Spleen (tissue), 11 donors: ENCODE data around the gene SENP7. TPM values are rescaled to one million over a fixed set of nuclear protein-coding genes. Genes with fewer than 3 reads are reported as not detected.

Source experiments
- DNase-seq: peaks from one replicate; pipeline ENCODE4 v3.0.0-alpha.2; 2020
- H3K27ac ChIP-seq, 8 donors: fragments of 200-600 bp; sonication (generic) in 7 of 8; 1 replicate in 4 of 8; 2 replicates in 4 of 8; pipeline versions ENCODE4 v1.5.0 to v1.8.0; 2016 to 2021; ENCODE audit warnings: inconsistent platforms in 4 of 8, mild to moderate bottlenecking in 4 of 8, moderate library complexity in 1 of 8
- H3K27me3 ChIP-seq, 7 donors: fragments of 200-600 bp; sonication (generic) in 6 of 7; replicated peaks in 1 of 7; 1 replicate in 4 of 7; 2 replicates in 3 of 7; pipeline versions ENCODE4 v1.5.0 to v1.8.0; 2016 to 2021; ENCODE audit warnings: inconsistent platforms in 3 of 7, mild to moderate bottlenecking in 1 of 7
- H3K36me3 ChIP-seq, 6 donors: fragments of 200-600 bp; sonication (generic) in 5 of 6; 1 replicate in 4 of 6; 2 replicates in 2 of 6; pipeline versions ENCODE4 v1.5.0 to v1.8.0; 2016 to 2021; ENCODE audit warnings: inconsistent platforms in 2 of 6
- H3K4me1 ChIP-seq, 6 donors: fragments of 200-600 bp; sonication (generic) in 5 of 6; 1 replicate in 3 of 6; 2 replicates in 3 of 6; pipeline versions ENCODE4 v1.5.0 to v1.8.0; 2016 to 2021; ENCODE audit warnings: inconsistent platforms in 3 of 6
- H3K4me3 ChIP-seq, 8 donors: fragments of 200-600 bp; sonication (generic) in 7 of 8; 1 replicate in 4 of 8; 2 replicates in 4 of 8; pipeline versions ENCODE4 v1.5.0 to v1.8.0; 2016 to 2021; ENCODE audit warnings: inconsistent platforms in 4 of 8, mild to moderate bottlenecking in 4 of 8, moderate library complexity in 2 of 8
- H3K9me3 ChIP-seq, 8 donors: fragments of 200-600 bp; sonication (generic) in 7 of 8; 1 replicate in 4 of 8; 2 replicates in 4 of 8; pipeline versions ENCODE4 v1.5.0 to v1.8.0; 2016 to 2021; ENCODE audit warnings: inconsistent platforms in 4 of 8
- POLR2A ChIP-seq, 3 donors: fragments of 450-650 bp; IDR thresholded peaks; one replicate each; pipeline ENCODE4 v1.5.1; 2017; ENCODE audit warnings: antibody characterized with exemption in 3 of 3, mild to moderate bottlenecking in 1 of 3
- POLR2AphosphoS5 ChIP-seq, 3 donors: sonication (generic); formaldehyde crosslinking; IDR thresholded peaks; one replicate each; pipeline ENCODE4 v1.5.1; 2017; ENCODE audit warnings: antibody characterized with exemption in 3 of 3
- WGBS, 5 donors: extraction: QIAGEN DNeasy Blood & Tissue Kit in 3 of 5; methylation state at CpG; one replicate each; pipeline versions ENCODE4 v1.1.5 to v1.1.7; 2013 to 2018; 5-methylcytosine and 5-hydroxymethylcytosine counted together
- intact Hi-C: fragments of 100-400 bp; cut with DNase I; formaldehyde crosslinking; loops from one replicate; pipeline ENCODE4 v1.15.0; 2023; ENCODE audit warnings: low total_unique reads
- polyA plus RNA-seq, 3 donors: library from polyadenylated mRNA; stranded (reverse); fragments of 200-250 nt; gene quantifications; one replicate each; pipeline ENCODE4 v1.2.1, GENCODE V29; 2013
- total RNA-seq, 7 donors: library from RNA; depleted of rRNA in 3 of 7; stranded (reverse); fragments of >200 nt in 3 of 7; fragmentation: NEBNext Ultra II Directional in 4 of 7; extraction: Animal tissue kit (Norgen Biotek cat#: 25700) in 4 of 7; gene quantifications; one replicate each; pipeline versions ENCODE4 v1.1.0 to v1.2.1, GENCODE V29; 2016 to 2021
- TF ChIP-seq, protein P1 (sequence below), 11 experiments: fragments of 200-600 bp in 7 of 11; fragments of 450-650 bp in 4 of 11; sonication (generic) in 4 of 11; IDR thresholded peaks in 8 of 11; conservative IDR thresholded peaks in 3 of 11; 1 replicate in 7 of 11; 2 replicates in 4 of 11; pipeline versions ENCODE4 v1.4.0 to v1.8.0; 2016 to 2021; ENCODE audit warnings: antibody characterized with exemption in 11 of 11, inconsistent platforms in 4 of 11, mild to moderate bottlenecking in 1 of 11
- donor health status: healthy with polysubstance abuse.
- donor health status: DM: no; HTN: no; CAD: no; lungs with moderate emphysema.
- donor health status: DM: no; HTN: no; CAD: no.
- donor health status: Bipolar disorder and iron deficiency.
- donor health status: healthy.
- donor health status: DM: no; HTN: no; CAD: no.
- donor health status: DM: yes; HTN: yes; CAD: no.

SENP7 gene
- total and polyA plus RNA-seq, 10 donors, result 11.2 to 46.9 (median 33.4) TPM

GRCh38 chr3:101536266-101536665, 23.3 kb upstream of the SENP7 start:
- intact Hi-C loops, result no loop called here
- Histone ChIP-seq H3K36me3 (no peaks in the 10 kb centered on the region), H3K27ac (no peak overlapping the region), H3K4me1 (no peaks in the 10 kb centered on the region), H3K9me3 (no peaks in the 10 kb centered on the region), H3K27me3 (no peaks in the 10 kb centered on the region), H3K4me3 (no peak overlapping the region)
- DNase-seq, result no peak
- TF ChIP-seq POLR2A (IDR thresholded peaks at IDR 0.05), result no peak
- TF ChIP-seq, protein P1, sequence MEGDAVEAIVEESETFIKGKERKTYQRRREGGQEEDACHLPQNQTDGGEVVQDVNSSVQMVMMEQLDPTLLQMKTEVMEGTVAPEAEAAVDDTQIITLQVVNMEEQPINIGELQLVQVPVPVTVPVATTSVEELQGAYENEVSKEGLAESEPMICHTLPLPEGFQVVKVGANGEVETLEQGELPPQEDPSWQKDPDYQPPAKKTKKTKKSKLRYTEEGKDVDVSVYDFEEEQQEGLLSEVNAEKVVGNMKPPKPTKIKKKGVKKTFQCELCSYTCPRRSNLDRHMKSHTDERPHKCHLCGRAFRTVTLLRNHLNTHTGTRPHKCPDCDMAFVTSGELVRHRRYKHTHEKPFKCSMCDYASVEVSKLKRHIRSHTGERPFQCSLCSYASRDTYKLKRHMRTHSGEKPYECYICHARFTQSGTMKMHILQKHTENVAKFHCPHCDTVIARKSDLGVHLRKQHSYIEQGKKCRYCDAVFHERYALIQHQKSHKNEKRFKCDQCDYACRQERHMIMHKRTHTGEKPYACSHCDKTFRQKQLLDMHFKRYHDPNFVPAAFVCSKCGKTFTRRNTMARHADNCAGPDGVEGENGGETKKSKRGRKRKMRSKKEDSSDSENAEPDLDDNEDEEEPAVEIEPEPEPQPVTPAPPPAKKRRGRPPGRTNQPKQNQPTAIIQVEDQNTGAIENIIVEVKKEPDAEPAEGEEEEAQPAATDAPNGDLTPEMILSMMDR (IDR thresholded peaks at IDR 0.05 in 8 of 11, conservative IDR thresholded peaks at IDR 0.05 in 3 of 11), result no peak
- TF ChIP-seq POLR2AphosphoS5 (IDR thresholded peaks at IDR 0.05), result no peak
- 86 to 100% (median 89%) methylated on average over 1 of the region's 1 CpG for WGBS, 5 donors

DNA sequence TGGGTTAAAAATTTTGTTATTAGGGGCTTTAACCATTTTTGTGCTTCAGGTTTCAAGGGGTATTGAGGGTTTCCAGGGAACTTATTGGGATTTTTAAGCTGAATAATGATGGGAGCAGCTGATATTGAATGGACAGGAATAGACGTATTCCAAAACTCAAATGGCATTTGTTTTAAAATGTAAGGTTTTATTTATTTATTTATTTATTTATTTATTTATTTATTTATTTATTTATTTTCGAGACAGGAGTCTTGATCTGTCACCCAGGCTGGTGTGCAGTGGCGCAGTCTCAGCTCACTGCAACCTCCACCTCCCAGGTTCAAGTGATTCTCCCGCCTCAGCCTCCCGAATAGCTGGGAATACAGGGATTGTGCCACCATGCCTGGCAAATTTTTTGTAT, 22.2 kb upstream of the SENP7 start:
- TF ChIP-seq POLR2AphosphoS5 (IDR thresholded peaks at IDR 0.05) (no peak), POLR2A (IDR thresholded peaks at IDR 0.05) (no peak)
- TF ChIP-seq, protein P1 (IDR thresholded peaks at IDR 0.05 in 8 of 11, conservative IDR thresholded peaks at IDR 0.05 in 3 of 11), result no peak
- H3K27me3 ChIP-seq, result no peaks in the 10 kb centered on the region
- no peak overlapping the region for H3K4me3 ChIP-seq
- WGBS, 5 donors, result 68 to 90% (median 77%) methylated on average over 5 of the region's 5 CpGs
- no peaks in the 10 kb centered on the region for H3K36me3 ChIP-seq
- H3K27ac ChIP-seq, result no peak overlapping the region
- intact Hi-C loops, result no loop called here
- H3K9me3 ChIP-seq, result no peaks in the 10 kb centered on the region
- DNase-seq, result no peak
- H3K4me1 ChIP-seq, result no peaks in the 10 kb centered on the region

DNA sequence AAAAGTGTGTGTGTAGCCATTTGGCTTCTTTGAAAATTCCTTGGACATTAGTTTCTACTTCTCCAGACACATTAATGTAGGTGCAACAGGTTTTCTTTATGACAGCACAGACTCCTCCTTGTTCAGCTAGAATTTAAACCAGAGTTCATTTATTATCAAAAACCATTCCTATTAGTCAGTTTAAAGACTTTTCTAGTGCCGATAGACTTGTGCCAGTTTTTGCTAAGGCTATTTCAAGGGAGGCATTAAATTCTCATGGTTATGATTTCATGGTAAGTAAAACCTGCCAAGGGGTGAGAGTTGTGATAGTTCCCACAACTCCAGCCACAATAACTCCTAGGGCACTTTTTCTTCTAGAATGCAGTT, 20.6 kb upstream of the SENP7 start:
- no peak for DNase-seq
- TF ChIP-seq POLR2A (IDR thresholded peaks at IDR 0.05) (no peak), POLR2AphosphoS5 (IDR thresholded peaks at IDR 0.05) (no peak)
- TF ChIP-seq, protein P1 (IDR thresholded peaks at IDR 0.05 in 8 of 11, conservative IDR thresholded peaks at IDR 0.05 in 3 of 11), result no peak
- H3K36me3 ChIP-seq, result no peaks in the 10 kb centered on the region
- H3K27me3 ChIP-seq, result no peaks in the 10 kb centered on the region
- 74 to 92% (median 81%) methylated on average over 1 of the region's 1 CpG for WGBS, 5 donors
- H3K9me3 ChIP-seq, result no peaks in the 10 kb centered on the region
- no peak overlapping the region for H3K27ac ChIP-seq
- intact Hi-C loops, result no loop called here
- H3K4me3 ChIP-seq, result no peak overlapping the region
- H3K4me1 ChIP-seq, result no peaks in the 10 kb centered on the region

DNA sequence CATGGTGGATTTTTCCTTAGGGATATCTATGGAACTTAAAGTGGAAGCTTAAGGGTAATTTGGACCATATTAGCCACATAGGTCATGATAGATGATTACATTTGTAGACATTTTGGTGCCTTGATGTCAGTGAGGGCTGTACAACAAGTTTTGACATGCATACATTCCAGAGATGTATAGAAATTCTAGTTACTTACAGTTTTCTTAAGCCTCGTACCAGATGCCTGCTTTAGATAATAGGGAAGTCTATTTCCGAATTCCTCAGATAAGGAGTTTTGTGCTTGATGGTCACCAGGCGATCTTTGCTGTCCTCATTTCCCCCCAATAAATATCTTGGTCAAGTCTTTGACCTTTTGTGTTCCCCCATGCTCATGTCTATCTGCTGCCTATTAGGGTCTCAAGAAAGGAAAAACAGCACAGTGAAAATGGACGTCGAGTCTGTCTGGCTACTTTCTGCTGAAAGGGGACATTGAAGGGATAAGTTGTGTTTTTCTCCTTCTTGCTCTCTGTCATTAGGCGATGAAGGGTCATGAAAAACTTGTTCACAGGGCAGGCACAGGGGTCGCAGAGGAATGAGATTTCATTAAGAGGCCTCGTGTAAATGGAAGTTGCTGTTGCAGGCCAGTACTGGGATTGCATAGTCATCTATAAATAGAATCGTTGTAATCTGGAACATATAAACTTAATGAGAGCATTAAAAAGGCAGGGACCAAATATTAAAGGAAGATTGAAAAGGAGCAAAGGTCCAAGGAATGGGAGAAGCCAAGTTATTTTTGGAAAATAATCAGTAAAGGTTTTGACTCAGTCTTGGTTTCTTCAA, 20.0 kb upstream of the SENP7 start:
- intact Hi-C loops, result no loop called here
- Histone ChIP-seq H3K27ac (no peak overlapping the region), H3K4me3 (no peak overlapping the region), H3K36me3 (no peaks in the 10 kb centered on the region), H3K4me1 (no peaks in the 10 kb centered on the region), H3K27me3 (no peaks in the 10 kb centered on the region), H3K9me3 (no peaks in the 10 kb centered on the region)
- DNase-seq, result no peak
- 68 to 85% (median 77%) methylated on average over 9 of the region's 9 CpGs for WGBS, 5 donors
- TF ChIP-seq POLR2A (IDR thresholded peaks at IDR 0.05) (no peak), POLR2AphosphoS5 (IDR thresholded peaks at IDR 0.05) (no peak)
- TF ChIP-seq, protein P1 (IDR thresholded peaks at IDR 0.05 in 8 of 11, conservative IDR thresholded peaks at IDR 0.05 in 3 of 11), result no peak
